H9 (cell line): ENCODE results near the gene SELL. TPM values are rescaled to one million over a fixed set of nuclear protein-coding genes. Genes with fewer than 3 reads are reported as not detected.
"Not testable (repeated sequence)": the region's sequence is repeated elsewhere in the genome, so short reads cannot be mapped to it uniquely, and the experiment has no call there.

Experiments
- DNase-seq: peaks from one replicate; pipeline ENCODE4 v3.0.0-alpha.2; 2017
- H2AFZ ChIP-seq: one replicate; pipeline ENCODE4 v1.6.1; 2013; ENCODE audit warnings: mild to moderate bottlenecking, low read length, control low read depth, moderate library complexity
- H2AK5ac ChIP-seq: 2 replicates; pipeline ENCODE4 v1.6.1; 2013; ENCODE audit warnings: low read length, control low read depth, mixed read lengths; ENCODE audit not compliant: insufficient read length
- H2BK120ac ChIP-seq: one replicate; pipeline ENCODE4 v1.6.1; 2013; ENCODE audit warnings: low read depth, mild to moderate bottlenecking, low read length, control low read depth, inconsistent platforms; ENCODE audit not compliant: poor library complexity, severe bottlenecking
- H2BK12ac ChIP-seq: 2 replicates; pipeline ENCODE4 v1.6.1; 2013; ENCODE audit warnings: low read length, control low read depth, mixed read lengths, low read depth; ENCODE audit not compliant: insufficient read length
- H2BK15ac ChIP-seq: 2 replicates; pipeline ENCODE4 v1.6.1; 2013; ENCODE audit warnings: low read depth, low read length, control low read depth
- H2BK20ac ChIP-seq: one replicate; pipeline ENCODE4 v1.6.1; 2013; ENCODE audit warnings: low read depth, mild to moderate bottlenecking, low read length, control low read depth, inconsistent platforms; ENCODE audit not compliant: poor library complexity, severe bottlenecking
- H2BK5ac ChIP-seq: 2 replicates; pipeline ENCODE4 v1.6.1; 2013; ENCODE audit warnings: low read length, control low read depth, mixed read lengths; ENCODE audit not compliant: insufficient read length
- H3K14ac ChIP-seq: 2 replicates; pipeline ENCODE4 v1.6.1; 2013; ENCODE audit warnings: low read length, control low read depth; ENCODE audit not compliant: insufficient read depth
- H3K18ac ChIP-seq: 2 replicates; pipeline ENCODE4 v1.6.1; 2013; ENCODE audit warnings: low read depth, mild to moderate bottlenecking, mixed read lengths, low read length, control low read depth; ENCODE audit not compliant: insufficient read length
- H3K23ac ChIP-seq: 2 replicates; pipeline ENCODE4 v1.6.1; 2013; ENCODE audit warnings: low read length, control low read depth, mixed read lengths, low read depth; ENCODE audit not compliant: insufficient read length
- H3K23me2 ChIP-seq: 2 replicates; pipeline ENCODE4 v1.6.1; 2013; ENCODE audit warnings: low read depth, mild to moderate bottlenecking, mixed read lengths, low read length, control low read depth; ENCODE audit not compliant: insufficient read length, poor library complexity, severe bottlenecking
- H3K27ac ChIP-seq: 2 replicates; pipeline ENCODE4 v1.5.1; 2013; ENCODE audit warnings: low read length, control low read depth, mixed read lengths, low read depth; ENCODE audit not compliant: insufficient read length
- H3K27me3 ChIP-seq: 2 replicates; pipeline ENCODE4 v1.6.1; 2013; ENCODE audit warnings: low read length, control low read depth, inconsistent platforms; ENCODE audit not compliant: insufficient read depth
- H3K4ac ChIP-seq: 2 replicates; pipeline ENCODE4 v1.6.1; 2013; ENCODE audit warnings: low read depth, mild to moderate bottlenecking, control low read depth, inconsistent platforms, low read length, moderate library complexity
- H3K4me1 ChIP-seq: 2 replicates; pipeline ENCODE4 v1.6.1; 2013; ENCODE audit warnings: low read length, control low read depth, inconsistent platforms; ENCODE audit not compliant: insufficient read depth
- H3K4me2 ChIP-seq: 2 replicates; pipeline ENCODE4 v1.6.1; 2013; ENCODE audit warnings: low read length, control low read depth, mixed read lengths; ENCODE audit not compliant: insufficient read length, insufficient read depth
- H3K56ac ChIP-seq: 2 replicates; pipeline ENCODE4 v1.6.1; 2013; ENCODE audit warnings: low read depth, mild to moderate bottlenecking, mixed read lengths, low read length, control low read depth; ENCODE audit not compliant: insufficient read length
- H3K79me1 ChIP-seq: 2 replicates; pipeline ENCODE4 v1.6.1; 2013; ENCODE audit warnings: low read depth, mild to moderate bottlenecking, moderate library complexity, low read length, control low read depth, inconsistent platforms; ENCODE audit not compliant: insufficient read depth, poor library complexity, severe bottlenecking
- H3K79me2 ChIP-seq: 2 replicates; pipeline ENCODE4 v1.6.1; 2013; ENCODE audit warnings: low read length, control low read depth, inconsistent platforms; ENCODE audit not compliant: insufficient read depth
- H3K9ac ChIP-seq: 2 replicates; pipeline ENCODE4 v1.6.1; 2013; ENCODE audit warnings: low read length, control low read depth, mixed read lengths; ENCODE audit not compliant: insufficient read length; ENCODE audit errors: extremely low read depth
- H3K9me3 ChIP-seq: one replicate; pipeline ENCODE4 v1.6.1; 2013; ENCODE audit warnings: low read depth, low read length, inconsistent platforms; ENCODE audit not compliant: control insufficient read depth
- H3T11ph ChIP-seq: one replicate; pipeline ENCODE4 v1.6.1; 2013; ENCODE audit warnings: mild to moderate bottlenecking, low read length, control low read depth, inconsistent platforms
- H4K20me1 ChIP-seq: one replicate; pipeline ENCODE4 v1.6.1; 2013; ENCODE audit not compliant: control insufficient read depth, insufficient read length, insufficient read depth
- H4K5ac ChIP-seq: 2 replicates; pipeline ENCODE4 v1.6.1; 2013; ENCODE audit warnings: low read depth, mild to moderate bottlenecking, mixed read lengths, low read length, control low read depth; ENCODE audit not compliant: insufficient read length
- H4K8ac ChIP-seq: replicated peaks from 2 replicates; pipeline ENCODE4 v1.6.1; 2013; ENCODE audit warnings: low read length, control low read depth, mixed read lengths, low read depth; ENCODE audit not compliant: insufficient read length
- H4K91ac ChIP-seq: 2 replicates; pipeline ENCODE4 v1.6.1; 2013; ENCODE audit warnings: low read depth, mild to moderate bottlenecking, moderate library complexity, mixed read lengths, low read length, control low read depth; ENCODE audit not compliant: insufficient read length
- H3K27ac Mint-ChIP-seq, 3 experiments: 2 replicates in 2 of 3; 3 replicates in 1 of 3; pipeline ENCODE4 v1.8.0; 2020 to 2021; ENCODE audit warnings: mixed read lengths in 3 of 3, mild to moderate bottlenecking in 1 of 3, moderate library complexity in 1 of 3
- H3K27me3 Mint-ChIP-seq: 2 replicates; pipeline ENCODE4 v1.8.0; 2021; ENCODE audit warnings: low read depth, mild to moderate bottlenecking, moderate library complexity, mixed read lengths
- H3K36me3 Mint-ChIP-seq, 3 experiments: 2 replicates in 2 of 3; 3 replicates in 1 of 3; pipeline ENCODE4 v1.8.0; 2020 to 2021; ENCODE audit warnings: low read depth in 3 of 3, mixed read lengths in 3 of 3; ENCODE audit not compliant: insufficient read depth in 1 of 3
- H3K4me1 Mint-ChIP-seq, 2 experiments: 2 replicates each; pipeline ENCODE4 v1.8.0; 2020; ENCODE audit warnings: mixed read lengths in 2 of 2
- H3K4me3 Mint-ChIP-seq, 2 experiments: 2 replicates in 1 of 2; 3 replicates in 1 of 2; pipeline ENCODE4 v1.8.0; 2020 to 2021; ENCODE audit warnings: mild to moderate bottlenecking in 2 of 2, mixed read lengths in 2 of 2, moderate library complexity in 1 of 2
- H3K9me3 Mint-ChIP-seq, 2 experiments: 2 replicates in 1 of 2; 3 replicates in 1 of 2; pipeline ENCODE4 v1.8.0; 2020; ENCODE audit warnings: mild to moderate bottlenecking in 2 of 2, mixed read lengths in 2 of 2, moderate library complexity in 1 of 2
- total RNA-seq: library from RNA; stranded (reverse); gene quantifications from 2 replicates; pipeline ENCODE4 v1.2.1, GENCODE V29; 2021

The SELL gene
- total RNA-seq, 1 experiment from 2014 or later = not detected

DNA sequence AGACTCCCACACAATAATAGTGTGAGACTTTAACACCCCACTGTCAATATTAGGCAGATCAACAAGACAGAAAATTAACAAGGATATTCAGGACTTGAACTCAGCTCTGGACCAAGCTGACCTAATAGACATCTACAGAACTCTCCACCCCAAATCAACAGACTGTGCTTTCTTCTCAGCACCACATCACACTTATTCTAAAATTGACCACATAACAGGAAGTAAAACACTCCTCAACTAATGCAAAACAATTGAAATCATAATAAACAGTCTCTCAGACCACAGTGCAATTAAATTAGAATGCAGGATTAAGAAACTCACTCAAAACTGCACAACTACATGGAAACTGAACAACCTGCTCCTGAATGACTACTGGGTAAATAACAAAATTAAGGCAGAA, 52.6 kb downstream of the SELL start:
- not testable (repeated sequence) for H4K91ac ChIP-seq, H3K9me3 Mint-ChIP-seq, H3K79me1 ChIP-seq, H4K20me1 ChIP-seq, H4K5ac ChIP-seq, H3K4me1 ChIP-seq, H2BK15ac ChIP-seq, H2AK5ac ChIP-seq, H3T11ph ChIP-seq, H2BK20ac ChIP-seq, H3K56ac ChIP-seq, H3K4ac ChIP-seq, H3K36me3 Mint-ChIP-seq, H2AFZ ChIP-seq, H3K27me3 ChIP-seq, H2BK120ac ChIP-seq, H2BK12ac ChIP-seq, H3K9ac ChIP-seq, H3K27ac Mint-ChIP-seq, DNase-seq, H3K14ac ChIP-seq, H4K8ac ChIP-seq, H3K79me2 ChIP-seq, H3K23ac ChIP-seq, H3K18ac ChIP-seq, H2BK5ac ChIP-seq, H3K4me2 ChIP-seq, H3K23me2 ChIP-seq, H3K9me3 ChIP-seq, H3K4me3 Mint-ChIP-seq, H3K27ac ChIP-seq
- Mint-ChIP-seq H3K27me3 (peaks cover 53% of the 10 kb centered on the region), H3K4me1 (peaks cover 15 to 25% of the 10 kb centered on the region in 2 experiments)
